Head of caudate nucleus (tissue), 42 donors: ENCODE measurements around the gene DMGDH.

Experiments used
- DNase-seq, 42 donors: peaks; one replicate each; pipeline versions ENCODE4 v3.0.0 to v3.0.0-alpha.2; 2020 to 2021; ENCODE audit warnings: mixed read lengths in 7 of 42
- intact Hi-C: fragments of 100-400 bp; cut with DNase I; formaldehyde crosslinking; loops from one replicate; pipeline ENCODE4 v1.15.0; 2022

DMGDH gene

GRCh38 chr5:79069488-79070349 lies at the start of gene DMGDH, which contains the start of gene BHMT2:
Gene DMGDH (minus strand): TSS chr5:79069674. CDS start chr5:79069620, 54 bp downstream.
Gene BHMT2 (plus strand): TSS chr5:79069767. CDS start chr5:79069783, 16 bp downstream.
- intact Hi-C loops: no loop called here
- peak in 4 of 42 donors; percentile 6 to 26 (median 16) for DNase-seq

GRCh38 chr5:79112703-79113058 lies 43.2 kb upstream of the DMGDH start:
- intact Hi-C loops: no loop called here

GRCh38 chr5:79111960-79112702 lies 42.7 kb upstream of the DMGDH start:
- intact Hi-C loops: no loop called here
- DNase-seq: peak in 25 of 42 donors; percentile 4 to 55 (median 36)

More at GRCh38 chr5:79112703-79113058, 43.2 kb upstream of the DMGDH start:
- DNase-seq: no peak

GRCh38 chr5:79111387-79111959 lies 42.0 kb upstream of the DMGDH start, which contains the start of gene BHMT:
Gene BHMT (plus strand): TSS chr5:79111809. CDS start chr5:79111886, 77 bp downstream.
- intact Hi-C loops: no loop called here
- DNase-seq: no peak

GRCh38 chr5:79109527-79110492 lies 40.3 kb upstream of the DMGDH start:
- DNase-seq: peak in 8 of 42 donors; percentile 4 to 30 (median 8)
- intact Hi-C loops: no loop called here

- intact Hi-C loops: no loop called here
- DNase-seq: no peak
These were observed 39.3 kb upstream of the DMGDH start for GRCh38 chr5:79108792-79109191.

GRCh38 chr5:79108086-79108485 lies 38.6 kb upstream of the DMGDH start:
- intact Hi-C loops: no loop called here
- no peak for DNase-seq

- DNase-seq: no peak
These were observed 37.7 kb upstream of the DMGDH start for GRCh38 chr5:79107020-79107796.

GRCh38 chr5:79105868-79106267 lies 36.4 kb upstream of the DMGDH start:
- DNase-seq: no peak

More at GRCh38 chr5:79107020-79107796, 37.7 kb upstream of the DMGDH start:
- intact Hi-C loops: no loop called here

GRCh38 chr5:79093762-79094161 lies 24.3 kb upstream of the DMGDH start:
- no peak for DNase-seq
- intact Hi-C loops: no loop called here

More at GRCh38 chr5:79105868-79106267, 36.4 kb upstream of the DMGDH start:
- intact Hi-C loops: no loop called here

GRCh38 chr5:79091064-79091463 lies 21.6 kb upstream of the DMGDH start:
- DNase-seq: no peak
- intact Hi-C loops: no loop called here

GRCh38 chr5:79088507-79088906 lies 19.0 kb upstream of the DMGDH start:
- intact Hi-C loops: no loop called here
- no peak for DNase-seq

GRCh38 chr5:79086116-79086515 lies 16.6 kb upstream of the DMGDH start:
- no peak for DNase-seq
- intact Hi-C loops: no loop called here

GRCh38 chr5:79081779-79082178 lies 12.3 kb upstream of the DMGDH start:
- DNase-seq: no peak
- intact Hi-C loops: no loop called here

- no peak for DNase-seq
- intact Hi-C loops: no loop called here
These were observed 11.3 kb upstream of the DMGDH start for GRCh38 chr5:79080804-79081203.

- DNase-seq: no peak
- intact Hi-C loops: no loop called here
These were observed 8.3 kb upstream of the DMGDH start for GRCh38 chr5:79077680-79078365.

GRCh38 chr5:79076819-79077218 lies 7.3 kb upstream of the DMGDH start:
- intact Hi-C loops: no loop called here
- DNase-seq: no peak
